Esophagus muscularis mucosa (tissue), 4 donors: ENCODE data around the gene HSD17B14.

Experiments
- CTCF ChIP-seq, 3 experiments: fragments of 200-600 bp in 2 of 3; fragments of 450-650 bp in 1 of 3; sonication (generic) in 2 of 3; IDR thresholded peaks; one replicate each; pipeline ENCODE4 v1.5.1; 2017 to 2019; ENCODE audit warnings: antibody characterized with exemption in 3 of 3, mild to moderate bottlenecking in 2 of 3, moderate library complexity in 1 of 3
- EP300 ChIP-seq: sonication (generic); formaldehyde crosslinking; IDR thresholded peaks from one replicate; pipeline ENCODE4 v1.6.1; 2017; ENCODE audit warnings: antibody characterized with exemption
- POLR2A ChIP-seq: fragments of 450-650 bp; IDR thresholded peaks from one replicate; pipeline ENCODE4 v1.6.1; 2017; ENCODE audit warnings: antibody characterized with exemption, moderate library complexity, mild to moderate bottlenecking, low read depth
- POLR2AphosphoS5 ChIP-seq, 2 donors: sonication (generic); formaldehyde crosslinking; IDR thresholded peaks; one replicate each; pipeline ENCODE4 v1.6.1; 2017; ENCODE audit warnings: antibody characterized with exemption in 2 of 2

DNA sequence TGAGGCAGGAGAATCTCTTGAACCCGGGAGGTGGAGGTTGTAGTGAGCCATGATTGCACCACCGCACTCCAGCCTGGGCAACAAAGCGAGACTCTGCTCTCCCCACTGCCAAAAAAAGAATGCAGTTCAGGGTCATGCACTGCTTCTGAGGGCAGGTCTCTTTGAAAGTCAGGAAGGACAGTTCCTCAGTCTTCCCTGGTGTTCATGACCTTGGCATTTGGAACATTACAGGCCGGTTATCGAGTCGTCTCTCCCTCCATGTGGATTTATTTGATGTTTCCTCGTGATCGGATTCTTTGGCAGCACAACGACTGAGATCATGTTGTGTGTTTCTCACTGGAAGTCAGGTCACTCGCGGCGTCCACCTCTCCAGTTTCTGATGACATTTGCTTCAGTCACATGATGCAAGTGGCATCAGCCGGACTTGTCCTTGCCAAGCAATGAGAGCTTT lies 63.8 kb downstream of the HSD17B14 start:
- no peak for TF ChIP-seq POLR2AphosphoS5 (IDR thresholded peaks at IDR 0.05)
- no peak for TF ChIP-seq CTCF (IDR thresholded peaks at IDR 0.05)
- TF ChIP-seq POLR2A, result no peak
- TF ChIP-seq EP300, result no peak
